Ovary (tissue), 9 donors: ENCODE results near the gene REXO4. TPM values are rescaled to one million over a fixed set of nuclear protein-coding genes. Genes with fewer than 3 reads are reported as not detected.
"Not testable (repeated sequence)": the region's sequence is repeated elsewhere in the genome, so short reads cannot be mapped to it uniquely, and the experiment has no call there.

ENCODE experiments used
- DNase-seq, 5 donors: peaks; one replicate each; pipeline ENCODE4 v3.0.0-alpha.2; 2019 to 2020
- H3K27ac ChIP-seq, 2 donors: fragments of 200-600 bp; one replicate each; pipeline versions ENCODE4 v1.5.1 to v1.8.0; 2019 to 2022
- H3K27me3 ChIP-seq: fragments of 200-600 bp; one replicate; pipeline ENCODE4 v1.8.0; 2022
- H3K36me3 ChIP-seq: fragments of 200-600 bp; sonication (generic); one replicate; pipeline ENCODE4 v1.5.1; 2019
- H3K4me1 ChIP-seq: one replicate; pipeline ENCODE4 v1.8.1; 2013; ENCODE audit warnings: mild to moderate bottlenecking, moderate library complexity; ENCODE audit not compliant: insufficient read depth
- H3K4me3 ChIP-seq: fragments of 200-600 bp; sonication (generic); one replicate; pipeline ENCODE4 v1.5.1; 2017
- H3K9me3 ChIP-seq, 2 donors: fragments of 200-600 bp in 1 of 2; sonication (generic) in 1 of 2; one replicate each; pipeline versions ENCODE4 v1.5.1 to v1.8.1; 2013 to 2019; ENCODE audit warnings: mild to moderate bottlenecking in 1 of 2, moderate library complexity in 1 of 2
- EP300 ChIP-seq: sonication (generic); formaldehyde crosslinking; IDR thresholded peaks from one replicate; pipeline ENCODE4 v1.6.1; 2017; ENCODE audit warnings: antibody characterized with exemption
- POLR2A ChIP-seq: fragments of 450-650 bp; IDR thresholded peaks from one replicate; pipeline ENCODE4 v1.6.1; 2017; ENCODE audit warnings: antibody characterized with exemption, mild to moderate bottlenecking, moderate library complexity
- WGBS, 3 donors: extraction: QIAGEN DNeasy Blood & Tissue Kit in 1 of 3; methylation state at CpG; one replicate each; pipeline versions ENCODE4 v1.1.5 to v1.1.7; 2013 to 2017; 5-methylcytosine and 5-hydroxymethylcytosine counted together
- intact Hi-C, 4 donors: fragments of 100-400 bp; cut with DNase I; formaldehyde crosslinking; loops; one replicate each; pipeline versions ENCODE4 v1.11.0 to v1.15.1; 2022 to 2023
- polyA plus RNA-seq, 2 donors: library from polyadenylated mRNA; stranded (reverse); fragments of 200-250 nt in 1 of 2; fragments of 350-450 nt in 1 of 2; fragmentation: Illumina TruSeq in 1 of 2; extraction: RNeasy Lipid Tissue Mini Kit (QIAGEN cat#74804) in 1 of 2; gene quantifications; one replicate each; pipeline ENCODE4 v1.2.3, GENCODE V29; 2013 to 2014
- total RNA-seq, 7 donors: library from RNA; depleted of rRNA in 2 of 7; stranded (reverse); fragments of >200 nt in 2 of 7; fragmentation: NEBNext Ultra II Directional in 3 of 7; extraction: Animal tissue kit (Norgen Biotek cat#: 25700) in 3 of 7; gene quantifications; one replicate each; pipeline versions ENCODE4 v1.1.0 to v1.2.4, GENCODE V29; 2016 to 2023
- TF ChIP-seq, protein P1 (sequence below), 3 donors: fragments of 450-650 bp in 2 of 3; fragments of 200-600 bp in 1 of 3; IDR thresholded peaks; one replicate each; pipeline versions ENCODE4 v1.5.1 to v1.8.0; 2016 to 2022; ENCODE audit warnings: antibody characterized with exemption in 3 of 3, mild to moderate bottlenecking in 1 of 3
- donor health status: DM: no; HTN: no; CAD: no; lungs with moderate emphysema.
- donor health status: DM: no; HTN: no; CAD: no.
- donor health status: Bipolar disorder and iron deficiency.
- donor health status: DM: yes; HTN: yes; CAD: no.
- donor health status: DM: no; HTN: no; CAD: no.
- donor health status: DM: yes; HTN: yes; CAD: no.

The REXO4 gene
- total and polyA plus RNA-seq, 9 donors, result 15.9 to 31.0 (median 21.9) TPM

GRCh38 chr9:133397370-133397769 is 20.4 kb downstream of the REXO4 start:
- H3K9me3 ChIP-seq, result no peaks in the 10 kb centered on the region
- no peaks in the 10 kb centered on the region for H3K27me3 ChIP-seq
- H3K27ac ChIP-seq, result no peak overlapping the region
- TF ChIP-seq EP300 (no peak), POLR2A (no peak)
- TF ChIP-seq, protein P1, sequence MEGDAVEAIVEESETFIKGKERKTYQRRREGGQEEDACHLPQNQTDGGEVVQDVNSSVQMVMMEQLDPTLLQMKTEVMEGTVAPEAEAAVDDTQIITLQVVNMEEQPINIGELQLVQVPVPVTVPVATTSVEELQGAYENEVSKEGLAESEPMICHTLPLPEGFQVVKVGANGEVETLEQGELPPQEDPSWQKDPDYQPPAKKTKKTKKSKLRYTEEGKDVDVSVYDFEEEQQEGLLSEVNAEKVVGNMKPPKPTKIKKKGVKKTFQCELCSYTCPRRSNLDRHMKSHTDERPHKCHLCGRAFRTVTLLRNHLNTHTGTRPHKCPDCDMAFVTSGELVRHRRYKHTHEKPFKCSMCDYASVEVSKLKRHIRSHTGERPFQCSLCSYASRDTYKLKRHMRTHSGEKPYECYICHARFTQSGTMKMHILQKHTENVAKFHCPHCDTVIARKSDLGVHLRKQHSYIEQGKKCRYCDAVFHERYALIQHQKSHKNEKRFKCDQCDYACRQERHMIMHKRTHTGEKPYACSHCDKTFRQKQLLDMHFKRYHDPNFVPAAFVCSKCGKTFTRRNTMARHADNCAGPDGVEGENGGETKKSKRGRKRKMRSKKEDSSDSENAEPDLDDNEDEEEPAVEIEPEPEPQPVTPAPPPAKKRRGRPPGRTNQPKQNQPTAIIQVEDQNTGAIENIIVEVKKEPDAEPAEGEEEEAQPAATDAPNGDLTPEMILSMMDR (IDR thresholded peaks at IDR 0.05), result no peak
- 69 to 79% (median 78%) methylated on average over 6 of the region's 6 CpGs for WGBS, 3 donors
- H3K36me3 ChIP-seq, result no peaks in the 10 kb centered on the region
- intact Hi-C loops, result no loop called here
- DNase-seq, result no peak
- no peaks in the 10 kb centered on the region for H3K4me1 ChIP-seq
- no peak overlapping the region for H3K4me3 ChIP-seq

DNA sequence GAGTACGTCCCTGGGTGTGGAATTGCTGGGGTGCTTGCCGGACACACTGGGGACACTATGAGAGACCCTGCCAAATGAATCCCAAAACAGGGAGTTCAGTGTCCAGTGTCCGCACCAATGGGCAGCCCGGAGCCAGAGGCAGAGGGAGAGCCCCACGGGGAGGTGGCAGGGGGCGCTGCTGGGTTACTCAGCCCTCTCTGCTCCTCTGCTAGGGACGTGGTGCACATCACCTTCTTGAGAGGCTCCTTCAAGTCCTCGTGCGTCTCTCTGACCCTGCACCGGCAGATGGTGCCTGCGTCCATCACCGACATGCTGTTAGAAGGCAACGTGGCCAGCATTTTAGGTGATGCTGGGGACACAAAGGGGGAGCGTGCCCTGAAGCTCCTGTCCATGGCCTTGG is 20.9 kb downstream of the REXO4 start:
- no peaks in the 10 kb centered on the region for H3K4me1 ChIP-seq
- DNase-seq, result no peak
- no peaks in the 10 kb centered on the region for H3K9me3 ChIP-seq
- H3K27ac ChIP-seq, result no peak overlapping the region
- WGBS, 3 donors, result 17 to 29% (median 20%) methylated on average over 14 of the region's 14 CpGs
- intact Hi-C loops, result no loop called here
- H3K27me3 ChIP-seq, result no peaks in the 10 kb centered on the region
- H3K36me3 ChIP-seq, result no peaks in the 10 kb centered on the region
- H3K4me3 ChIP-seq, result no peak overlapping the region
- TF ChIP-seq, protein P1 (IDR thresholded peaks at IDR 0.05), result no peak
- TF ChIP-seq EP300, result no peak
- no peak for TF ChIP-seq POLR2A

DNA sequence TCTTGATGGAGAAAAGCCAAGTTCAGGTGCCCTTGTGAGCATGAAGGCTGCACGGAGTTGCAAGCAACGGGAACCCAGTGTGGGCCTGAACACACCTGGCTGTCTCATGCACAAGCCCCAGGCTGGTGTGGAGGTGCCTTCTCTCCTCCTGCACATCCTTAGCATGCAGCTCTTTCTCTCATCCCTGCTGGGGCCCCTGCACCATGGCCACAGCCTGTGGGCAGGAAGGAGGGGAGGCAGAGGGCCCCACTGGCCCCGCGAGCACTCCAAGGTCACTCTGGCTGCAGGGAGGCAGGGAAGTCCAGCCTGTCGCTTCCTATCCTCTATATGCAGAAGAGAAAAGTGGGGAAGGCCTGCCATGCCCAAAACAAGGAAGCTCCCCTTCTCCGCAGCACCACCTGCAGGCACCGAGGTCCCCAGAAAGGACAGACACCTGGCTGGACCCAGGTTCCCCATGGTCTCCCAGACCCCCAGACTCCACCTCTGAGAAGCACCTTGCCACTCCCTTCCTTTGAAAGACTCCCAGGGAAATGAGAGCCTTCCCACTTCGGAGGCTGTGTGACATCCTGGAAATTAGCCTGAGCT is 23.0 kb downstream of the REXO4 start:
- intact Hi-C loops, result no loop called here
- H3K27ac ChIP-seq, result no peak overlapping the region
- H3K4me1 ChIP-seq, result no peaks in the 10 kb centered on the region
- no peak overlapping the region for H3K4me3 ChIP-seq
- TF ChIP-seq, protein P1 (IDR thresholded peaks at IDR 0.05), result no peak
- TF ChIP-seq POLR2A (no peak), EP300 (no peak)
- DNase-seq, result no peak
- no peaks in the 10 kb centered on the region for H3K27me3 ChIP-seq
- no peaks in the 10 kb centered on the region for H3K36me3 ChIP-seq
- no peaks in the 10 kb centered on the region for H3K9me3 ChIP-seq
- 8 to 21% (median 11%) methylated on average over 8 of the region's 8 CpGs for WGBS, 3 donors

GRCh38 chr9:133393399-133393798 is 24.4 kb downstream of the REXO4 start:
- H3K27me3 ChIP-seq, result no peaks in the 10 kb centered on the region
- WGBS, 3 donors, result 83 to 89% (median 84%) methylated on average over 3 of the region's 3 CpGs
- intact Hi-C loops, result no loop called here

DNA sequence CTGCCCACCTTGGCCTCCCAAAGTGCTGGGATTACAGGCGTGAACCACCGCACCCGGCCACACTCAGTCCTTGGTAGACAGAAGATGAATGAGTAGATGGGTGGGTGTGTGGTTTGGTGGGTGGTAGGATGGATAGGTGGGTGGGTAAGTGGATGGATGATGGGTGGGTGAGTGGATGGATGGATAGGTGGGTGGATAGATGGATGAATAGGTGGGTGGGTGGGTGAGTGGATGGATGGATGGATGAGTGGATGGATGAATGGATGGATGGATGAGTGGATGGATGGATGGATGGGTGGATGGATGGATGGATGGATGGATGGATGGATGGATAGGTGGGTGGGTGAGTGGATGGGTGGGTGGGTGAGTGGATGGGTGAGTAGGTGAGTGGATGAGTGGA is 25.5 kb downstream of the REXO4 start:
- not testable (repeated sequence) for H3K27me3 ChIP-seq

More at GRCh38 chr9:133393399-133393798, 24.4 kb downstream of the REXO4 start:
- Histone ChIP-seq H3K4me1 (no peaks in the 10 kb centered on the region), H3K36me3 (no peaks in the 10 kb centered on the region), H3K4me3 (no peak overlapping the region), H3K9me3 (no peaks in the 10 kb centered on the region), H3K27ac (no peak overlapping the region)
- DNase-seq, result no peak
- TF ChIP-seq POLR2A, result no peak

GRCh38 chr9:133391449-133391848 is 26.4 kb downstream of the REXO4 start:
- H3K27ac ChIP-seq, DNase-seq, H3K27me3 ChIP-seq, H3K9me3 ChIP-seq, H3K4me1 ChIP-seq, H3K36me3 ChIP-seq, intact Hi-C loops, H3K4me3 ChIP-seq: not testable (repeated sequence)
- 43 to 59% (median 45%) methylated on average over 3 of the region's 4 CpGs for WGBS, 3 donors

More for the DNA sequence above, 25.5 kb downstream of the REXO4 start:
- H3K27ac ChIP-seq, intact Hi-C loops, H3K4me3 ChIP-seq, H3K4me1 ChIP-seq, DNase-seq, H3K9me3 ChIP-seq, H3K36me3 ChIP-seq: not testable (repeated sequence)
- WGBS, 3 donors, result 92 to 94% (median 92%) methylated on average over 3 of the region's 3 CpGs
